GM18861 (cell line): Measurements from ENCODE around the gene NDST4.

ENCODE experiments used
- ATAC-seq: cut with Tn5 transposase; IDR thresholded peaks from one replicate; pipeline ENCODE4 v1.9.1; 2021; ENCODE audit not compliant: unreplicated experiment

NDST4 gene

DNA sequence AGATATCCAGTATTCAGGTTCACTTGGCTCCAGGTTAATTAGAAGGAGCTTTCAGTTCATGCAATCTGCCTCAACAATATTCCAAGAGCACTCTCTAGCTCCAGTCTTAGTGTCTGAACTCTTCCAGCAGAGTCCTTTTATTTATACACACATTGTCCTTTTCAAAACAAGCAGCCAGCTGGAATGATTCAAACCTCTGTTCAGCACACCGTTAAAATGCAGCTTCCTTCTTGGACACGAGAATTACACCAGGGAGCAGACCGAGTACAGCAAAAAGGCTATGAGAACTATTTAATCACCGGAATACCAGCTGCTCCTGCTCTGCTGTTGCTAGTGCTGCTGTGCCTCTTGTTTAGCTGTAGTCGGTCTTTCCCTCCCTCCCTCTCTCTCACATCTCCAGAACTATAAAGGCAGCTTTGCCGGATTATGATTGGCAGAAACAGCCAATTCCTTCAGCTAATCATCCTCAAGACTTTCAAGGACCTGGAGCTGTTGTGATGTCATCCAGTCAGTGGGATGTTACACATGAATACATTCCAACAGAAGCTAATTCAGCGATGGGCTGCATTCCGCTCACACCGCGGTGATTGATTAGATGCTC lies at the start of gene NDST4:
Gene NDST4, minus strand, starts transcription at position 115 of the 601 bp plus-strand sequence. CDS start 36,584 bp downstream, outside the sequence.
- ATAC-seq, result no peak

DNA sequence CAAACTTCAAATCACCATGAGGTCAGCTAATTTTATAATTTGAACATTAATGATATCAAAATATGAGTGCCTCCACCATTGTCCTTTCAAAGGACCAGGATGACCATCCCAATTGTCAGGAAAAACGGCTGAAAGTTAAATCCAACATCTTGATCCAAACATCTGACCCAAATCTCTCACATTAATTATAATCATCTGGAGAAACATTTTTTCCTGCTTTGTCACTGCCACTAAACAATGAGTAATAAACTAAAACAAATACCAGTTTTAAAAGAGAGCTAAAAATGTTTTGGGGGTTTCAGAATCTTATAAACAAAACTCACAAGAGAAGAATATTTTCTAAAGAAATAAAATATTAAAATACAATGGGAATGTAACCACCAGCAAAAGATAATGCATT lies 45.7 kb upstream of the NDST4 start:
- no peak for ATAC-seq

DNA sequence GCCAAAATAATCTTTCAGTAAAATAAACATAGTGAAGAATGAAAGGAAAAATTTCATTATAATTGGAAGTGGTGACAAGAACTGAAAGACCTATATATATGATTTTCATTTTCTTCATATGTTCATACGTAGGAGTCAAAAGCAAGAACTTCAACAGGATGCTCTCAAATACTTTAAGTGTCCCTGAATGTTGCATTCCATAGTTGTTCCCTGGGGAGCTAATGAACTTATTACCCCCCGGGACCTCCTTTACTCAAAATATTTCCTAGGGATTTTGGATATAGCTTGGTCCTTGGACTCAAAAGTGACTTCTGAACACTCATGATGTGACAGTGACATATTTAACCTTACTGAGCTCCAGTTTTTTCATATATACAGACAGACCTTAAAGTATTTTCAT lies 44.9 kb upstream of the NDST4 start:
- no peak for ATAC-seq

DNA sequence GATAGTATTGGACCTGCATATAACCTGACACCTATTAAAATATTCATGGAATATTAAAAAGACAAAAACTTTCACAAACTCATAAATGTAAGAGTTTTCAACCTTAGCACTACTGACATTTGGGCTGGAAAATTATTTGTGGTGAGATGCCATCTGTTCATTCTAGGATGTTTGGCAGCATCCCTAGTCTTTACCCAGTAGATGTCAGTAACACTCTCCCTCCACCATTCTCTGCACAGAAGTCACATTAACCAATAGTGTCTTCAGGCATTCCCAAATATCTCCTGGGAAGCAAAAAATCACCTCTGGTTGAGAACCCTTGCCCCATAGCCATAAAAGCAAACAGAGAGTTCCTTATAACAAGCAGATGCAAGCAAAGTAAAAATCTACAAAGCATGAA lies 41.4 kb upstream of the NDST4 start:
- no peak for ATAC-seq

DNA sequence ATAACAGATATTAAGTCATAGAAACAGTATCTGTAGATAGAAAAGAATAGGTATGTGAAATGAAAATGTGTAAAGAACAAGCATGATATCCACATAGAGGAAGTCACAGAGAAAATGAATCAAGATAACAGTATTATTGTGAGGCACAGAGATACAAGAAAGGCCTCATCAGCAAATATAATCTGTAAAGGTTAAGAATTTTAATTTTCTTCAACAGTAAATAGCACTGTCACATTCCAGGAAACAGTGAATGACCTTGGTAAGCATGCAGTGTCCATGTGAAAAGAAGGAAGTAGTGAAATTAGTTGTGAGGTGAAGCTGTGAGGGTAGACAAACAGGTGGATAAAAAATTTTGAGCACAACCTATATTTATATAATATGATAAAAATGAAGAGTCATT lies 39.5 kb upstream of the NDST4 start:
- no peak for ATAC-seq

DNA sequence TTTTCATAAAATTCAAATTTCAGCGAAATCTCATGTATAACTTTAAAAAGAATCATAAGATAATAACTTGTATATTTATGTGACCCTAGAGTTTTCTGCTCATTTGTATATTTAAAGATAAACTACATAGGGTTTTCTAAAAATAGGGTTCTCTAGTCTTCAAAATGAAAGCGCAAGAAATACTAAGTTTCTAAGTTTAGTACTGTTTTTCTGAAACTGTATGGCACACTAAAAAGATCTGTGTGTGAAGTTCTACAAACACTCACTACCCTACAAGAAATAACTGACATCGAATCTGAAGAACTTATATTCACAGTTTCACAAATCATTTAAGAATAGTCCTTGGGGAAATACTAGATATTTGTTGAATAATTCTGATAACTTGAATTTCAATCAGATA lies 38.7 kb upstream of the NDST4 start:
- ATAC-seq, result peak; percentile 41

DNA sequence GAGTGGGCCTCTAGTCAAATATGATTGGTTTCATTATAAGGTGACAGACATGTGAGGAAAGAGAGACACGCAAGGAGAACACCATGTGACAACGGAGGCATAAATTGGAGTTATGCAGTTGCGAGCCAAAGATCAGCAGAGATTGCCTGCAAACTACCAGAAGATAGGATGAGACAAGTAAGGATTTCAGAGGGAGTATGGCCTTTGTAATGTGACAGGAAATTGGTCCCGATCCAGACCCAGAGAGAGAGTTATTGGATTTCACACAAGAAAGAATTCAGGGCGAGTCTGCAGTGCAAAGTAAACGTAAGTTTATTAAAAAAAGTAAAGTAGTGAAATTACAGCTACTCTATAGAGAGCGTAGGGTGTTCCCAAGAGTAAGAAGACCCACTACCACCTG lies 35.7 kb upstream of the NDST4 start:
- no peak for ATAC-seq

DNA sequence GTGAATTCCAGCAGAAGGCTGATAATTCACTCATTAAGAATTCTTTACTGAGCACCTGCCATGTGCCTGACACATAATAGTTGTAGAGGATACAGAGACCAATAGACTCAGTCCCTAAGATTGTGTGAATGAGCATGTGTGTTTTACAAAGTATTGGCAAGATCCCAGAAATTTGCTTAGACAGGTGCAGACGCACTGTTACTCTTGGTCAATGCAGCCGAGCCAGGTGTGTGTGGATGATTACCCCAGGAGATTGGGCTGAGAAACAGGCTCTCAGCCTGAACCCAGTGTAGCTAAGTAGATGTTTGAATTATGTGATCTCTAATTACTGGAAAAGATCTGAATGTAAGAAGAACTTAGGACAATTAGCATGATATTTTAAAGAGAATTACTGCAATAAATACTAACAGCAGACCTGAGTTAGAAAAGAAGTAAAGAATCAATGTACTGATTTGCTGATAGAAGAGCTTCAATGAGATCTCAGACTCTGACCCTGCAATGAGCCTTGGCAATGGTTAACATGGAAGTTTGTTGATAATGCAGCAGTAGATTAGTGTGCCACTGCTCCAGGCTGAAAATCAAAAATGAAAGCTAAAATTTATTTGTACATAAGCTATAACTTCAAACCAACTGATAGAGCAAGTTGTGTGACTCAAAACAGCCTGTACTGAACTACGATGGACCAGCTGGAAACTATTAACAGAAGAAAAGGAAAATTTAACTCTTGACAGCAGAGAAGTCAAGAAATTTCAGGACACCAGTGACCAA lies 32.2 kb upstream of the NDST4 start:
- no peak for ATAC-seq

DNA sequence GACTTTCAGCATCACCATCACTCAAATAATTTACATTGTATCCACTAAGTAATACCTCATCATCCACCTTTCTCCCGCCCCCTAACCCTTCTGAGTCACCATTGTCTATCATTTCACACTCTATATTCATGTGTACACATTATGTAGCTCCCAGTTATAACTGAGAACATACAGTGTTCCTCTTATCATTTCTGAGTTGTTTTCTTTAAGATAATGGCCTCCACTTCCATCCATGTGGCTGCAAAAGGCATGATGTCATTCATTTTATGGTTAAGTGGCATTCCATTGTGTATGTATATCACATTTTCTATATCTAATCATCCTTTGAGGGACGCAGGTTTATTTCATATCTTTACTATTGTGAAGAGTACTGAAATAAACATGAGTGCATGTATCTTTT lies 14.6 kb upstream of the NDST4 start:
- no peak for ATAC-seq

DNA sequence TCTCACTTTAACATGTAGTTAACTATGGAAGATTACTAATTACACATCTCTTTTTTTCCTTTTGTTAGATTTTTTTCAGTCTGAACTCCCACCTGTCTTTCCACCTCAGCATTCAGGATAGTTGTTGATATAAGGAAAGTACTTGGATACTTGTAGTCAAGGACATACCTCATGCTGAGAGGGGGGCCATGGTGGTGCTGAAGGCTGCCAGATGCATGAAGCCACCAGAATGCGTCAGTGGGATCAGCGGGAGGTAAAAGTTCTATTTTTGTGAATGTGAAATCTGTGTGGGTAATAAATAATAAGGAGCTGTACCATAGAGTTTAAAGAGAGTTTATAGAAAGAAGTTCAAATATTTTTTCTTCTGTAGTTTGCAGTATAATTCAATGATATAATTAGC lies 13.1 kb upstream of the NDST4 start:
- no peak for ATAC-seq

DNA sequence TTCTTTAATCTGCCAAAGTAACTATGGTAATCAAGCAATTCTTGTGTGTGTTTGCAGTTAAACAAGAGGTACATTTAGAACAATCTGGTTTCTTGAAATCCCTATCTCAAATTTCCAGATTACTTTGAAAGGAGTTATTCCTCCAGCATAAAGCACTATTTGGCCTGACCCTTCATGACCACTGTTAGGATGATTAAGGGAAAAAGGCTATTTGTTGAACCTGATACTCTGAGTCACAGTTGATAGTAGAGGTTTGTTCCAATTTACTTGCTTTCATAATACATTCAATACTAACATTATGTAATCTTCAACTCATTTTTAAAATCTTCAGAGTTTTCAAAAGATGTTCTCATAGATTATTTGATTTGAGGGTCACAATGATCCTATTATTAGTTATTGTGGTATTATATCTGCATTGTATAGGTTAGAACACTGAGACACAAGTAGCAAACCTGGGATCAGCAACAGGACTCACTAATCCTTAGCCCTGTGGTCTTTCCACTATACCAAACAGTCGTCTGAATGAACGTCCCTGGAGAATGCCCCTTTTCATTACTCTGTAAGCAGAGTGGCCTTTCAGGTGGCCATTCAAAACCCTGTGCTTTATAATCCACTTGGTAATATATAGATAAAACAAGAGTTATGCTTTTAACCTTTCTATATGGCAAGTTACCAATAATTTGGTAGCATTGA lies 8.1 kb upstream of the NDST4 start:
- no peak for ATAC-seq

DNA sequence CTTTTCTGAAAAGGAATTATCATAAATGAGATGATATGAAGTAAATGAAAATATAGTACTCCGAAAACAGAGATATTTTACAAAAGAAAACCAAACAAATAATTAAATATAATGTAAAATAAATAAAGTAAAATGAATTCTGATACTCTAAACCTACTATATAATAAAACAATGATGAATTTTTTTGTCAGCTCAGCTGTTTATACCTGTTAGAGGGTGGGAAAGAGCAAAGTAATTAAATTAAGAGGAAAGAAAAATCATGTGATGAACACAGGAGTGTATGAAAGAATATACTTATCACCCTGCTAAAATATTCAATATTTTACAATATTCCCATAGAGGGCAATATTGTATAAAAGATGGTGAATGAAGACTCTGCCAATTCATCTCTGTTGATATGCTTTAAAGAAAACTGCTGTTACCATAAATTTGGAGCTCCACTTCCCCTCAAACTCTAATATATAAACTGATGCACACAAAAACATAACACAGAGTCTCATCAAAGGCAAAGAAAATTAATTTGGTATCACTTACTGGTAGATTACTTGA lies 6.5 kb upstream of the NDST4 start:
- no peak for ATAC-seq

DNA sequence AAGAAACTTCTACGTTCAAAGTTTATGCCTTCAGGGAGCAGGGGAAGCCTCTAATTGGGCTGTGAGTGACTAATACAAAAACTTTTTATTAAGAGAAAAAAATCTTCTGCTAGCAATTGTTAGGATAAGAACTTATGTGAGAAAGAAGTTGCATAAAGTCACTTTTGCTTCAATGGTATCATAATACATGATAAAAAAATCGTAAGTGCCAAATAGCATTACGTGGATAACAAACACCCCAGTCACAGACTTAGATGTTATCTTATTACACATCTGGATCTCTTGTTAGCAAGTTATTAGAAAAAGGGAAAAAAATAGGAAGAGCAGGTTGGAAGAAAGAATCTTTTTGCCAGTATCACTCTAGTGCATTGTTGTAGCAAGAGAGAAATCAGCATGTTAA lies 4.2 kb upstream of the NDST4 start:
- ATAC-seq, result no peak

DNA sequence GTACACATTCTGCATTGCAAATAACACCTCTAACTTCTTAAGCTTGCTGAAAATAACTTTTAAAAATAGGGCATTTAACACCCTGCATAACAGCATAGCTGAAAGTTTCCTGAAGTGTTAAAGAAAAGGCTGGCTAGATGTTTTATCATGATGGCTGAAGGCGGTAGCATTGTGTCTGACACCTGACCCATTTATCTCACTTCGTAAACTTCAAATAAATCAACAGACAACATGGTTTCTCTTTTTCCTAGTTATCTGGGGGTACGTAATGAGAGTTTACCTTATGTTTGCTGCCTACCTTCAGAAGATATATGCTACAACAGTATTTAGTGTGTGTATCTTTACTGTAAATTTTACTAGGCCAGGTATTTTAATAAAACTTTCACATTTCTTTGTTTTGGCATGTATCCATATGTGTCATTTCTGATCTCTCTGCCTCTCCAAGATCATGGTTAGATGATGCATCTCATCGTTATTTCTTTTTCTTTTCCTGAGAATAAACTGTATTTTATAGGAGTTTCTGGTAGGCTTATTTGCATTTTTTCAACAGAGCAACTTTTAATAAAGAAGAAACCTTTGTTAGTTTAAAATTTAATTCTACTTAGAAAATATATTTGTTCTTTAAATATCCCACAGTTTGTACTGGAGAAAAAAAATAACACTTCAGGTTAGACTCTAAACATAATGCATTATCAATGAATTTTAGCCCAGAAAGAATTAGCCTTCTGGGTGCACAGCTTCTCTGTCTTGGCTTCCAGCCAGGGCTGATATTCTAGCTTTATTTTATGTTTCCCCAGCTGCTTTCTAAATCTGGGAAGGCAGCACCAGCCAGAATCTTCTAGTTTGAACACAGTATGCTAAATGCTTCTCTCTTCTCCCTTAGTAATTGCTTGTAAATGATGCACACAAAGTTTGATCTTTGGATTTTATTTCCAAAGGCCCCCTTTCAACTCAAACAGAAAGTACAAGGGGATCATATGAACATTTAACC lies 2.9 kb downstream of the NDST4 start:
- no peak for ATAC-seq

DNA sequence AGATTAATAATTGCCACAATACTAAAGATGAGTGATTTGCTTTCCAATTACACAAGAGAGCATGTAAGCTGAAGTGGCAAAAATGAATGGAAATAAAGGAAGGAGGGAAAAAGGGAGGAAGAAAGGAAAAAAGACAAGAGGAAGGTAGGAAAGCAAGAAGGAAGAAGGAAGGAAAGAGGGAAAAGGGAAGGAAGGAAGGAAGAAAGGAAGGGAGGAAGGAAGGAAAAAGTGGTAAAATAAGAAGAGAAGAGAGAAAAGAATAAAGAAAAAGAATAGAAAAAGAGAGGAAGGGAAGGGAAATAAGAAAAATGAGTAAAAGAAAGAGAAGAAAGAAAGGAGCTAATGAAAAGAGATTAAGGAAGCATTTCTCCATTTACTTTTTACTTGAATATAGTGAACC lies 4.6 kb downstream of the NDST4 start:
- ATAC-seq, result no peak

DNA sequence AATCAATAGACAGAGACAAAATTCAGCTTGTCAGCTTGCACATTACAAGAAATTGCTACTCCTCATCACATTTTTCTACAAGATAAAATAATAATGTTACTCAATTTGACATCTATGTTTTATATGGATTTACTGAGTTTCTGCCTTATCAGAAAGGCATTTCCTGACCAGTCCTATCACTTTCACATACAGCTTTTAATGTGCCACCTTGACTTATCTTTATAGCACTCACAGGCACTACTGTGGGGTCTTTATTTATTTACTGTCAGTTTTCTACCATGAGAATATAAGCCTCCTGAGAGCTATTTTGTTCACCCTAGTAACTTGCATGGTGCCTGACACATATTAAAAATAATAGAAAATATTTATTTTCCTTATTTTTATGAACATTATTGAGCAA lies 6.0 kb downstream of the NDST4 start:
- ATAC-seq, result no peak

DNA sequence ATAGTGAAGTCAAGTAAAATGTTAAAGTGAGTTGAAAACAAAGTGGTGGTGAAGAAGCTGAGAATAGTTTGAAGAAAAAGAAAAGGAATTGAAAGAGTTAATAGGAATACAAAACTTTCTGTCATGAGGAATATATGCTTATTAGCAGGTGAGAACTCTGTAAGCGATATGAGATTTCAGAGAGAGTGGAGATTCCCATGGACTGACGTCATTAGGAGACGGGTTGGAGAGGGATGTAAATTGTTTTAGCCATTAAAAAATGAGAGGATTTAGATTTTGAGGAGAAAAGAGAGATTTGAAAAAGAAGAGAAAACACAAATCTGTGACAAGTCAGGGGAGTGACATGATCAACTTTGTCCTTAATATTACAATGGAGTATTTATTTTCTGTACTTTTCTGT lies 11.7 kb downstream of the NDST4 start:
- no peak for ATAC-seq

DNA sequence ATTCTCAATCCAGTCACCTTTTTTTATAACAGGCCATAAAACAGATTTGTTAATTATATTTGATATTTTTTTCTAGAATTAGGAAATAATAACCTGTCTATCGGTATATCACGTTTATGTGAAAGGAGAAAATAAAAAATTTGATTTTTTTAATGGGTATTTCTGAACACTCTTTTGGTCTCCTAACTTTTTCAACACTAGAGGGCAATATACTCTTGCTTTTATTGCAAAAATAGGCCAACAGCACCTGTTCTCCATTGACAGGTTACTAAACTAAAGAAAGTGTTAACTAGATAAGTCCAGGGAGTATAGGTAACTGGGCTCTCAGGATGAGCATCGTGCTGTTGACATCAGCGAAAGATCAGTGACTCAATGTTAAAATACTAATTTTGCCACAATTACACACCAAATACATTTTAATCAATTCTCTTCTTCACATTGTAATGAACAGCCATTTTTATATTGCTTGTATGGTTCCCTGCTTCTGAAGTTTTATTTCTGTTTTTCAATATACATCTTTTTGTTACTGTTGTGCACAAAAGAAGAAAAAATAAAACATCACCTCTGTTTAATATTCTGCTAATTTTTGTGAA lies 22.8 kb downstream of the NDST4 start:
- peak; percentile 89 for ATAC-seq

DNA sequence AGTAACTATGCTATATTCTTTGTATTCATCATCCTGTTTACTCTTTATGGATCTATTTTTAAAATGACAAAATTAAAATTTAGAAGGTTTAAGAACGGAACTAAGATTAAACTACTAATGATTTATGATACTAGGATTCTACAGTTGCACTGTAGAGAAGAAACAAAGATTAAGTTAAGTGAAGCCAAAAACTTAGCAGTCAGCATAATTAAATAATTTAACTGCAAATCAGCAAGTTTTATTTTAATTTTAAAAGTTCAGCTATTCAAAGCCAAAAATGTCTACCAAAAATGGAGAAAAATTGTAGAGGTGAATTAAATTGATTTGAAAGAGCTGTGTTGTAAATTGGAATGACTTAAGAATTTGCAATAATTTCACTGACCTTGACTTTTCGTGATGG lies 30.8 kb downstream of the NDST4 start:
- ATAC-seq, result no peak

DNA sequence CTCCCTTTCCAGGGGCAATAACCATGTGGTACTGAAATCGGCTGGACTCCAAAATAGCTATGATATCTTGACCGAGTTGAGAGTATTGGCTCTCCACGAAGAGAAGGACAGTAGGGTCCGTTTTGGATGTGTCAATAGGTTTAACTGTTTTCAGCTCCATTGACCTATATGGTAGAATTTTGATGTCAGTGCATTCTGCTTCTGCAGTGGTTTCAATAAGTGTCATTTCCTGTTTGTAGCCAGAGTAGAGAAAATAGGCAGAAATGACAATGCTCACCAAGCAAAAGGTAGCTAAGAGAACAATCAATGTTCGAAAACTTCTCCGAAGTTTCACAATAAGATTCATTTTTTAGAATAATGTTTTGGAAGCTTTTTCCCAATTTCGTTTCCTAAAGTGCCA lies 36.7 kb downstream of the NDST4 start:
- ATAC-seq, result no peak
